ENCODE results near the gene PRPF18.
A peak's percentile ranks its signal among the peaks of the same experiment; 100 is the strongest.

PRPF18 gene

GRCh38 chr10:13608246-13608853, 21.6 kb downstream of the PRPF18 start:
- DNase-seq = no peak

DNA sequence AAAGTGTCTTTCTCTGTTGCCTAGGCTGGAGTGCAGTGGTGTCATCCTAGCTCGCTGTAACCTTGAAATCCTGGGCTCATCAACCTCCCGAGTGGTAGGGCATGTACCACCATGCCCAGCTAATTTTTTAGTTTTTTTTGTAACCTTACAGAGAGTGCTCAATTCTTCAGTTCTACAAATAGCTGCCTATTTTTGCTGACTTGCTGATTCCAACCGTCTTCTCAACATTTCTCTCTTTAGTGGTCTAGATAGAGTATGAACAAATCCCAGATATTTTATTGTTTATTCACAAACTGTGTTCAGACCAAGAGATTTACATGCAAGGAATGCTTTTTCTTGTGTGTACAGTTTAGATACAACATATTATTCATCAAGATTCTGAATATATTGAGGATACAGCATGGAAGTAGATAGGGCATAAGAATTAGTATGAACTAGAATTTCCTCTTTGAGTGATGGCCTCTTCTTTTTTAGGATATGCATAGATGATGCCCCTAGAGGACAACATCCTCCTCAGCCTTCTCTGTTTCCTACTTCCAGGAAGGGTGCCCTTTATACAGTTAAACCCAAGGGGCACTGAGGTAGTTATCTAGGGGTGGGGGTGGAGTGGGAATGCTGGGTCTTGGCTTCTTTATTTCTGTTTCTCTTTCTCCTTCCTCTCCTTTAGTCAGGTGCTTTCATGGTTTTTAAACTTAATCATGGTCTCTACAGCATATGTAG, 26.0 kb downstream of the PRPF18 start:
- DNase-seq = no peak

DNA sequence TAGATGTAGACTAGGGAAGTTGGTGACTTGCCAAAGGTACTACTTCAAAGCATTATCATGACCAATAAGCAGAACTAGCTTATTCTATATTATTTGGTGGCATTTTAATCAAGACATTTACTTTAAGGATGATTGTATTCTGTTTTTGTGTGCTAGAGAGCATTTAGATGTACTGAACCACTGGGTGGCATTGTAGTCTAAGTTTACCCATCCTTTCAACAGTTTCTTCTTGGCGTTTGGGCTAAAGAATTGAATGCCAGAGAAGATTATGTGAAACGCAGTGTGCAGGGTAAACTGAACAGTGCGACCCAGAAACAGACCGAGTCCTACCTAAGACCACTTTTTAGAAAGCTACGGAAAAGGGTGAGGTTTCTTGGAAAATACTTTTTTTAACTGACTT, 26.8 kb downstream of the PRPF18 start:
- peak; percentile 41 for DNase-seq

DNA sequence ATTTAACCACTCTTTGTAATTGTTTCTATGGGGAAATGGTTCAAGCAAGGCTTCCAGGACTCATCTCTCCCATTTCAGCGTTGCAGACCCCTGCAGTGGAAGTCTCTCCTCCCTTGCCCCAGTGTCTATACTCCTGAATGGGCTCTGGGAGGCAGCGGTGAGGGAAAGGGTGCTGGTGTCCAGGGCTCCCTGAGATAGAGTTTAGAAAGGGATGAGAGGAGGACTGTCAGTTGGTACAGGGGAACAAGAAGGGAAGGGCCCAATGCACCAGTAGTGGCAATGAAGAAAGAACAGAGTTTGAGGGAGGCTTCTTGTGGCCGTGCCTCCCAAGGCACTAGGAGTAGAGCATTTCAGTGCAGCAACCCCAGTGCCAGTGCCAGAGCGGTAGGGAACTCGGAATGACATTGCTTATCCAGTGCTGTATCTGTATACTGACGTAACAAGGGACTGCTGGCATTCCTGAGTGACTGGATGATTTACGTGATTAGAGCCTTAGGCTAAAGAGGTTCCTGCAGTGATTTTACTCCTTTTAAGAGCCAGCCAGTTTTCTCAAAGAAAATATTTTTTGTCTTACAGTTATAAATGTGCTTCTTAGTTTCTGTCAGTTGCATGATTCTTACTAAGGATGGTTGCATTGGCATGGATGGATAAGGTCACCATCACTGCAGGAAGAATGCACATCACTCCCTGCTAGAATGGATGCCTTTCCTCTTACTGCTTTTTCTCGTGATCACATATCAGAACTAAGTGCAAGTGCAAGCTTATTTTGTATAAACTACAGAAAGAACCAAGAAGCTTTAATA, 28.0 kb downstream of the PRPF18 start:
- peak; percentile 30 for DNase-seq

DNA sequence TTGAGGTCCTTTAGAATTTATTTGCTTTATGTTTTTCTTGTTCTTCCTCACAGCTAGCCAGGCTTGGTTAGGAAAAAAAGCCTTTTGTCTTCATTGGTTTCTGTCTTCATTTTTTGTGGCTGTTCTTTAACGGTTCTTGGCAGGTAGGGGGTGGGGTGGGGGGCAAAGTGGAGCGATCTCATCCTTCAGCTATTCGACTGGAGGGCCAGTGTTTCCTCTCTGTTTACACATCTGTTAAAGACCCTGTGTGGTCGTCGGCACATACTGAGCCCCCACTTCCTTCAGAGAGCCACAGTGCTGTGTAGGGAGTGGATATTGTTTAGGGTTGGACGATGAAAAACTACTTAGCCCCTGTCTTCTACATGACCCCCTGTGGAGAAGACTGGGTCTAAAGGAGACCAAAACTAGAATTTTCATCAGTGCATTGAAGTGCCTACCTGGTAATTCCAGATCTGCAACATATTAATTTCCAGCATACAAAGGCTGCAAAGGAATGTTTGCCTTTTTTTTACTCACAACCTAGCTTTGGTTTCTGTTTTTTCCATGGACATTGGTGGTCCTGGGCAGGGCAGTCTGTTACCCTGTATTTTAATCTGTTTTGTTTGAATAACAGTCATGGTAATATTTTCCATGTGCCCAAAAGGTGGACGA, 29.0 kb downstream of the PRPF18 start:
- no peak for DNase-seq

DNA sequence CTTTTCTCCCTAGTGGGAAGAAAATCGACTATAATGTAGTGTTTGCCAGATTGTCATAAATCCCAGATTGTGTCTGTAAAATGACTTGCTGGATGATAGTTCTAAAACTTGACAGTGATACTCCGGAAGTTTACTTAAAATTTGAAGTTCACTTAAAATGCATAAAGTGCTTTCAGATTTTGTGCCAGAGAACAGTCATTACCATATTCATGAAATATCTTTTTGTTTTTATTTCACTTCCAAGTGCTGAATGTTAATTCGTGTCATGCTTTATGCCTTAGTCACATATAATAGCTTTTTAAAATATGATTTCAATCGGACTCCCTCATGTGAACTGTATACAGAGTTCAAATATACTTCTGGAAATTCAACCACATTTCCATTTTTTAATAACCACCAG, 30.4 kb downstream of the PRPF18 start:
- DNase-seq = no peak

GRCh38 chr10:13621931-13622330, 35.2 kb downstream of the PRPF18 start:
- DNase-seq = no peak

DNA sequence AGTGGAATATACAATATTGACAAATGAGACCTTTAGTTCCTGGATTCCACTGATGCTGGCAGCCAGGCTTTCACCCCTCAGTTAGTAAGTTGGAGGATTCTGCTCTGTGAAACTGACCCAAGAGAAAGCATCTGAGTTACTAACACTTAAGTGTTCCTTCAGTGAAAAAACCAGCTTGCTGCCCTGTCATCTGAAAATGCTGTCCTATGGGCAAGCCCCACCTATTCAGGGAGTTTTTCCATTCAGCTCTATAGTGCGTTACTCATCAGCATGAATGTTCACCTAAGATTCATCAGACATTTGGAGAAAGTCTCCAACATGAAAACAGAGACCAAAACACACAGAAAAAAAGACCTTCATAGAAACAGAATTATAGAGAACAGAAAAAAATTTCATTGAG, 37.9 kb downstream of the PRPF18 start:
- DNase-seq = no peak

- no peak for DNase-seq
These were observed 40.9 kb downstream of the PRPF18 start for GRCh38 chr10:13627459-13628310.

DNA sequence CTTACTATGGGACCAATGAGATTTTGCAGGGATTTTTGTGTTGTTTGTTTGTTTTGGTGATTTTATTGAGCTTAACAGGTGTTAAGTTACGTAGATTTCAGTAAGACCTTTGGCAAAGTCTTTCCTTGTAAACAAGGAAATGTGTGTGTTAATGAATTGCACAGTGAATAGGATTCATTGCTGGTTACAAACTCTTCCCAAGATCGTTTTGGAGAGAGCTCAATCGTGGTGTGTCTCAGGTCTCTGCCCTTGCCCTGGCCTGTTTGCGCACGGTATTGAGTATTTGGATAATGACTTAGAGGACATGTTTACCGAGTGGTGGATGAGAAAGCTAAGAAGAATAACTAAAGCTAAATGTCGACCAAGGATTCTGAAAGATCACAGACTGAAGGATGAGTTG, 41.9 kb downstream of the PRPF18 start:
- DNase-seq = no peak

DNA sequence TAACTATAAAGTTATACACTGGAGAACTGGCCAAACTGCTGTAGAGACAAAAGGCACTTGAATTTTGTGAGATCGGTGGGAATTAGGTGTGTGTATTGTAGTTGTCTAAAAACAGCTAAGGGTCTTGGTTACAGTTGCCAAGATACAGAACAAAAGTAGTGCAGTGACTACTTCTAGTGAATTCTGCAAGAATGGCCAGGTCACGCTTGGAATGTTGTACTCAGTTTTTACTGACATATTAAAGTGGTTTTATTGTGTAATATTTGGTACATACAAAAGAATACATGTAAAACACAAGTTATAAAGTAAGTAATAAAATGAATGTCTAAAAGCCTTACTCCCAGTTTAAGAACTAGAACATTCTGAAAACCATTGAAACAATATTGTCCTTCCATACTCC, 42.4 kb downstream of the PRPF18 start:
- no peak for DNase-seq

GRCh38 chr10:13630231-13630630, 43.5 kb downstream of the PRPF18 start:
- DNase-seq = no peak

DNA sequence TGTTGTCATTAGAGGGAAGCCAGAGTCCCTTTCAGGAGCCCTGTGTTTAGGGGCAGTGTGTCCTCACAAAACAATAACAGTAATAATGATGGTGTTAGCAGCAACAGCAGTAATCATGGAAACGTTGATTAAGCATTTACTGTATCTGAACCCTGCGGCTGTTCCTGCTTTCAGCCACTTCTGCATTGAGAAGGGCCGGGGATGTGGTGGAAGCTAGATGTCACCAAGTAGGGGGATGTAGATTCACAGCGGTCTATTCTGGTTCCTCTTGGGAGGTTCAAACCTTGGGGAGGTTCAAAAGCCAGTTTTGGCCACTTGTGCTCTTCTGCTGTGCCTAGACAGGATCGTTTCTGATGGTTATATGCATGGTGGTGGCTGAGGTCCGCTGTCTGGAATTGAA, 44.8 kb downstream of the PRPF18 start:
- no peak for DNase-seq

GRCh38 chr10:13632440-13632839, 45.7 kb downstream of the PRPF18 start:
- DNase-seq = no peak

GRCh38 chr10:13632884-13633440, 46.2 kb downstream of the PRPF18 start:
- DNase-seq = no peak

- no peak for DNase-seq
These were observed 46.9 kb downstream of the PRPF18 start for GRCh38 chr10:13633689-13634088.

DNA sequence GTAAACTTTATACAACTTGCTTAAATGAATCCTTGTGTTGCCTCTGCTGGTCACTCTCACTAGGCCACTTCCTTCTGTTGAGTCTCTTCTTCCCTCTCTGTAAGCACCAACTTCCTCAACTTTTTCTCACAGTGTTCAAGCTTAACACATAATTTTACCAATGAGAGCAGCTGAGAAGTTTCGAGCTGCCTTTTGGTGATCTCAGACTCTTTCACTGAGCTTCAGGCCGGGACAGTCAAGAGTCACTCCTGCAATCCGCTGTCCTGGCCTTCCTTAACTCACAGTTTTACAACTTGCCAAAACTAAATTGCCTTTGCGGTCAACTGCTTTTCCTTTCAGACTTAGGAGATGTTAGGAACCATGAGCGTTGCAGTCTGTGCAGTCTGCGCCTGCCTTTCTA, 47.4 kb downstream of the PRPF18 start:
- DNase-seq = no peak

DNA sequence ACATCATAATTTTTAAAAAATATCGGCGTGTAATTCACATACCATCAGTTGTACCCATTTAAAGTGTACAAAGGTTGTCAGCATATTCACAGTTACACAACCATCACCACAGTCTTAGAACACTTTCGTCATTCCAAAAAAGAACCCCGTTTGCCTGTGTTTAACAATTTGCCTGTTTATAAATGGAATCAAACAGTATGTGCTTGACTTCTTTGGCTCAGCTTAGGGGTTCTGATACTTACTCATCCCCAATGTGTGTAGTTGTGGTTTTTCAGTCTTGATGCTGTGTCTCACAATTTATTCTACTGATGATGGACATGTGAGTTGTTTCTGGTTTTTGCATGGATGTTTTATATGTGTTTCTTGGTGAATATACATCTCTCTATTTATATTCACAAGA, 50.0 kb downstream of the PRPF18 start:
- DNase-seq = no peak

- peak; percentile 11 for DNase-seq
These were observed 50.6 kb downstream of the PRPF18 start for GRCh38 chr10:13637303-13637856.

- no peak for DNase-seq
These were observed 51.1 kb downstream of the PRPF18 start for GRCh38 chr10:13637894-13638293.

DNA sequence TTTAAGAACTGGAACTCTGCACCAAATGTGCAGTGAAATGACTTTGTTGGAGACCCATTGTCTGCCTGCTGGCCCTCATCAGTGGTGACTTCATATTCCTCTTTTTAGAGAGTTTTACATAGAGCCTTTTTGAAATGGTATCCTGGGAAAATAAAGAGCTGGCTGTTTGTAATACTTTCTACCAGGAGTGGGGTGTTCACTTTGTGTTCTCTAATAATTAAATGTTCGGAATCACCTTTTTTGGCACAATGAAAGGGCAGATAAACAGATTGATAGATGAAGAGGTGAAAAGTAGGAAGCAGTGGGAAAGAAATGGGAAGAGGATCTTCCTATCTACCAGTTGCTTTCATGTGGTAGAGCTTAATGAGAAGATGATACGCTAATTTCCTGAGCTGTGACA, 55.5 kb downstream of the PRPF18 start:
- no peak for DNase-seq

DNA sequence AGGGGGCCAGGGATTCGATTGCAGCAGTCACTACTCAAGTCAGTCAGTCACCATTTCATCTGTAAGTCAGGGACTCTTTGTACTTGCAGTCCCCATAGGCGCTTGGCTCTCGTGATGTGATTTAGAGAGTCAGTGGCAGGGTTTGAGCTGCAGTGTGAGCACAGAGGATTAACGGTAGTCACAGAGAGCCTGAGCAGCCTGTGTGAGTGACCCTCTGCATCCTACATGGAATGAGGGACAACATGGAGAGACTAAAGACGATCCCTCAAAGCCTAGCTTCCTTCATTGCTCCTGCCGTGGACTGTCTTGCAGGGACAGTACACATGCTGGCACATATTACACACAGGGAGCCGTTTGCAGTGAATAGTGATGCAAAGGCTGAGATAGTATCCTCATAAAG, 56.3 kb downstream of the PRPF18 start:
- DNase-seq = no peak

Data from kidney glomerular epithelial cell (primary cell).